Spleen (tissue), 7 donors: ENCODE data around the gene KRT20.

Source experiments
- POLR2A ChIP-seq, 3 donors: fragments of 450-650 bp; IDR thresholded peaks; one replicate each; pipeline ENCODE4 v1.5.1; 2017; ENCODE audit warnings: antibody characterized with exemption in 3 of 3, mild to moderate bottlenecking in 1 of 3
- POLR2AphosphoS5 ChIP-seq, 3 donors: sonication (generic); formaldehyde crosslinking; IDR thresholded peaks; one replicate each; pipeline ENCODE4 v1.5.1; 2017; ENCODE audit warnings: antibody characterized with exemption in 3 of 3
- TF ChIP-seq, protein P1 (sequence below), 11 experiments: fragments of 200-600 bp in 7 of 11; fragments of 450-650 bp in 4 of 11; sonication (generic) in 4 of 11; IDR thresholded peaks in 8 of 11; conservative IDR thresholded peaks in 3 of 11; 1 replicate in 7 of 11; 2 replicates in 4 of 11; pipeline versions ENCODE4 v1.4.0 to v1.8.0; 2016 to 2021; ENCODE audit warnings: antibody characterized with exemption in 11 of 11, inconsistent platforms in 4 of 11, mild to moderate bottlenecking in 1 of 11
- donor health status: DM: no; HTN: no; CAD: no; lungs with moderate emphysema.
- donor health status: DM: no; HTN: no; CAD: no.
- donor health status: DM: no; HTN: no; CAD: no.

GRCh38 chr17:40902498-40902897 is 17.5 kb upstream of the KRT20 start:
- no peak for TF ChIP-seq POLR2A (IDR thresholded peaks at IDR 0.05)
- TF ChIP-seq, protein P1, sequence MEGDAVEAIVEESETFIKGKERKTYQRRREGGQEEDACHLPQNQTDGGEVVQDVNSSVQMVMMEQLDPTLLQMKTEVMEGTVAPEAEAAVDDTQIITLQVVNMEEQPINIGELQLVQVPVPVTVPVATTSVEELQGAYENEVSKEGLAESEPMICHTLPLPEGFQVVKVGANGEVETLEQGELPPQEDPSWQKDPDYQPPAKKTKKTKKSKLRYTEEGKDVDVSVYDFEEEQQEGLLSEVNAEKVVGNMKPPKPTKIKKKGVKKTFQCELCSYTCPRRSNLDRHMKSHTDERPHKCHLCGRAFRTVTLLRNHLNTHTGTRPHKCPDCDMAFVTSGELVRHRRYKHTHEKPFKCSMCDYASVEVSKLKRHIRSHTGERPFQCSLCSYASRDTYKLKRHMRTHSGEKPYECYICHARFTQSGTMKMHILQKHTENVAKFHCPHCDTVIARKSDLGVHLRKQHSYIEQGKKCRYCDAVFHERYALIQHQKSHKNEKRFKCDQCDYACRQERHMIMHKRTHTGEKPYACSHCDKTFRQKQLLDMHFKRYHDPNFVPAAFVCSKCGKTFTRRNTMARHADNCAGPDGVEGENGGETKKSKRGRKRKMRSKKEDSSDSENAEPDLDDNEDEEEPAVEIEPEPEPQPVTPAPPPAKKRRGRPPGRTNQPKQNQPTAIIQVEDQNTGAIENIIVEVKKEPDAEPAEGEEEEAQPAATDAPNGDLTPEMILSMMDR (IDR thresholded peaks at IDR 0.05 in 8 of 11, conservative IDR thresholded peaks at IDR 0.05 in 3 of 11), result no peak
- no peak for TF ChIP-seq POLR2AphosphoS5 (IDR thresholded peaks at IDR 0.05)
